Measurements from ENCODE around the gene PIAS4. TPM values are rescaled to one million over a fixed set of nuclear protein-coding genes. Genes with fewer than 3 reads are reported as not detected.

PIAS4 gene
- total and polyA plus RNA-seq, 2 of the 13 experiments (the other 11 are each of a cell fraction or from before 2014, with no cell fraction given) = 9.0 to 20.1 TPM

GRCh38 chr19:4063369-4064148 lies 56.0 kb downstream of the PIAS4 start:
- peak overlapping the region; percentile 84 to 92 (median 91) for H3K4me3 ChIP-seq (replicated peaks in 1 of 3; ENCODE audit: insufficient read depth in 1 of 3, low read depth in 2 of 3, low read length in 3 of 3)
- no peaks in the 10 kb centered on the region for H3K27me3 ChIP-seq (ENCODE audit: control insufficient read depth in 1 of 2, insufficient read depth in 2 of 2, low read length in 2 of 2)
- H3K9ac ChIP-seq (ENCODE audit: insufficient read depth, low read depth, low read length) = peak overlapping the region; percentile 88
- peak overlapping the region; percentile 85 for H3K4me2 ChIP-seq (ENCODE audit: low read depth, low read length)
- WGBS (ENCODE audit: low lambda C conversion rate) = 5% methylated on average over 17 of the region's 31 CpGs
- peaks cover 44% of the 10 kb centered on the region for H4K20me1 ChIP-seq (ENCODE audit: insufficient read depth, low read length)
- H3K27ac ChIP-seq (ENCODE audit: extremely low read length, insufficient read depth, low read length) = peak overlapping the region; percentile 85
- peaks cover 60% of the 10 kb centered on the region for H3K79me2 ChIP-seq (ENCODE audit: insufficient read depth, low read length)
- ChIA-PET CTCF (ENCODE audit: low intra/inter-chr PET ratio, low total read pairs) (no interaction called here), POLR2A (interaction anchor here (1.1 to 2.0 kb wide), 3 partner anchors 12 to 245 kb away, joined by 3 to 8 read pairs (median 7); no protein-coding TSS in a partner anchor)
- no peaks in the 10 kb centered on the region for H3K9me3 ChIP-seq (ENCODE audit: low read length)
- peaks cover 5 to 15% of the 10 kb centered on the region in 2 experiments for H3K36me3 ChIP-seq (replicated peaks in 1 of 2; ENCODE audit: control insufficient read depth in 1 of 2, insufficient read depth in 2 of 2, low read length in 2 of 2)
- TSS peak; percentile 55 for BruUV-seq (replicated peaks)
- ATAC-seq (no peak), DNase-seq (ENCODE audit: low spot score) (no peak), FAIRE-seq (peak; percentile 12)
- H2AFZ ChIP-seq (ENCODE audit: low read length) = no peak overlapping the region
- in situ Hi-C loops (cut with HindIII; ENCODE audit: extremely low pct_ligation_motif_present, low pct_unique_long_range_greater_than_20kb) (no loop called here), intact Hi-C loops (cut with micrococcal nuclease; ENCODE audit: unreplicated experiment) (no loop called here)
- peaks cover 61% of the 10 kb centered on the region for H3K4me1 ChIP-seq (ENCODE audit: insufficient read depth, low read length)
- TF ChIP-seq RXRB (CRISPR knock-in tag; IDR thresholded peaks at IDR 0.05; ENCODE audit: borderline replicate concordance) = 0 out of 2 replicates have a peak, but pooled peaks have one; percentile 5
- TF ChIP-seq ARNT2 (CRISPR knock-in tag; IDR thresholded peaks at IDR 0.05; ENCODE audit: low read depth) = 0 out of 2 replicates have a peak, but pooled peaks have one; percentile 31
- TF ChIP-seq SRSF1 (optimal IDR thresholded peaks at IDR 0.05; ENCODE audit: low read depth, low read length) = peak; percentile 47
- TF ChIP-seq ZNF687 (CRISPR knock-in tag; IDR thresholded peaks at IDR 0.05) = peak; percentile 69
- TF ChIP-seq KDM1A (CRISPR knock-in tag; IDR thresholded peaks at IDR 0.05) = peak; percentile 71; the same call in 1 of the 2 replicates
- peak; percentile 96 for TF ChIP-seq AKAP8 (CRISPR knock-in tag; IDR thresholded peaks at IDR 0.05)
- TF ChIP-seq POLR2A (IDR thresholded peaks at IDR 0.05; ENCODE audit: insufficient read depth in 1 of 2, low read depth in 2 of 2, low read length in 2 of 2) = peak; percentile 40 to 53; a peak in 2 of 4 replicates
- TF ChIP-seq ESRRA (CRISPR knock-in tag; IDR thresholded peaks at IDR 0.05; ENCODE audit: low read depth) = 0 out of 2 replicates have a peak, but pooled peaks have one; percentile 61
- TF ChIP-seq KLF11 (CRISPR knock-in tag; IDR thresholded peaks at IDR 0.05) = no peak
- TF ChIP-seq SAP130 (CRISPR knock-in tag; IDR thresholded peaks at IDR 0.05; ENCODE audit: low read depth) = peak; percentile 44; the same call in 1 of the 2 replicates
- peak; percentile 32; the same call in 1 of the 2 replicates for TF ChIP-seq ZBTB38 (CRISPR knock-in tag; IDR thresholded peaks at IDR 0.05)
- no peak for TF ChIP-seq ZNF737 (CRISPR knock-in tag; IDR thresholded peaks at IDR 0.05; ENCODE audit: borderline replicate concordance)
- TF ChIP-seq ZNF33B (CRISPR knock-in tag; IDR thresholded peaks at IDR 0.05) = no peak
- no peak for TF ChIP-seq ZMYM4 (CRISPR knock-in tag; IDR thresholded peaks at IDR 0.05)
- TF ChIP-seq HNF4A (CRISPR knock-in tag; IDR thresholded peaks at IDR 0.05) = peak; percentile 75
- no peak for TF ChIP-seq XBP1 (CRISPR knock-in tag; IDR thresholded peaks at IDR 0.05)
- TF ChIP-seq HNRNPL (IDR thresholded peaks at IDR 0.05; ENCODE audit: low read depth, low read length) = peak; percentile 80
- TF ChIP-seq TARDBP (CRISPR knock-in tag; IDR thresholded peaks at IDR 0.05) = peak; percentile 34; the same call in 1 of the 2 replicates
- 0 out of 2 replicates have a peak, but pooled peaks have one; percentile 39 for TF ChIP-seq ZNF414 (CRISPR knock-in tag; IDR thresholded peaks at IDR 0.05)
- TF ChIP-seq AGO2 (optimal IDR thresholded peaks at IDR 0.05; ENCODE audit: low read depth, low read length) = peak; percentile 59
- TF ChIP-seq JDP2 (CRISPR knock-in tag; IDR thresholded peaks at IDR 0.05; ENCODE audit: borderline replicate concordance) = no peak
- 0 out of 2 replicates have a peak, but pooled peaks have one; percentile 31 for TF ChIP-seq SPEN (CRISPR knock-in tag; IDR thresholded peaks at IDR 0.05; ENCODE audit: low read depth)

Measured in HepG2 (cell line).